Eye (tissue), 1 donor: ENCODE measurements around the gene MBOAT1.
A peak's percentile ranks its signal among the peaks of the same experiment; 100 is the strongest.

Experiments used
- DNase-seq: peaks from one replicate; pipeline ENCODE4 v3.0.0-alpha.2; 2015

The MBOAT1 gene

DNA sequence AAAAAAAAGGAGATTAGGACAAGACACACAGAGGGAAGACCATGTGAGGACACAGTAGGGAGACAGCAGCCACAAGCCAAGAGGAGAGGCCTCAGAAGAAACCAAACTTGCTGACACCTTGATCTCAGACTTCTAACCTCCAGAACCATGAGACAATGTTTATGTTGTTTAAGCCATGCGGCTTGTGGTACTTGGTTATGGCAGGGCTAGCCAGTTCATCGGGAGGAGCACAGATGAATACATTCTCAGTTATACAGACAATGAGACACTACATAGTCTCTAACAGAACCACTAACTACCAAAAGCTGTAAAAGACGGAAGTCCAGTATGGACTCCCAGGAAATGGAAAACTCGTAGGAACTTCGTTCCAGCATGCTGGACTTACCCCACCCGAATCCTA lies 116.8 kb downstream of the MBOAT1 start:
- DNase-seq: no peak

DNA sequence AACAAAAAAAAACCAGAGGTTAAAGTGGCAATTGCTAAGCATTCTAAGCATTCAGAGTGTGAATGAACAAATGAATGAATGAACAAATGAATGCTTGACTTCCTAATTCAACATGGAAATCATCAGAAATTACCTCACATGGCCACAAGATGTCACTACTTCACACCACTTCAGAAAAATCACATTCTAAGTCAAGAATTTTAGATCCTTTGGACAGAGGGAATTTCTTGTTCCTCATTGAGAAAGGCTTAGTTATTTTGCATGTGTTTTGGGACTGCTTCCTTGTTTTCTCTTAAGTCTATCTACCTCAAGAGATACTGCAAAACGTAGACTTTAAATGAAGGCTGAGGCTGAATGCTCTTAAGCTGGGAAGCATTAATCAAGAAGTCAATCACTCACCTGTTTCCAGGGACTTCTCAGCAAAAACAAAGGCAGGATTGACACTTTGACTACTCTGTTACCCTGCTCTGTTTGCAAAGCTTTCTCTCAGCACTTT lies 120.2 kb downstream of the MBOAT1 start:
- peak; percentile 82 for DNase-seq

DNA sequence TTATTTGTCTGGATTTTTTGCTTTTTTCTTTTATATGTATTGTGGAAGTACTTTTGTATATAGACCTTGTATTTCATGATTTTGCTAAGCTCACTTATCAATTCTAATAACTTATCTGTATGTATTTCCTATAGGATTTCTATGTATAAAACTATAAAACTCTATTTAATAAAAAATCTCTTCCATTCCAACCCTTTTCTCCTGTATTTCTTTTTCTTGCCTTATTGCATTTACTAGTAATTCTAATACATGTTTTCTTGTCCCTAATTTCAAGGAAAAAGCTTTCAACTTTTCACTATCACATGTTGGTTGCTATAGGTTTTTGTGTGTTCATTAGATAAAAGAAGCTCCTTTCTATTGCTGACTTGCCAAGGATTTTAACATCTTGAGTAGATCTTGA lies 125.3 kb downstream of the MBOAT1 start:
- DNase-seq: no peak

DNA sequence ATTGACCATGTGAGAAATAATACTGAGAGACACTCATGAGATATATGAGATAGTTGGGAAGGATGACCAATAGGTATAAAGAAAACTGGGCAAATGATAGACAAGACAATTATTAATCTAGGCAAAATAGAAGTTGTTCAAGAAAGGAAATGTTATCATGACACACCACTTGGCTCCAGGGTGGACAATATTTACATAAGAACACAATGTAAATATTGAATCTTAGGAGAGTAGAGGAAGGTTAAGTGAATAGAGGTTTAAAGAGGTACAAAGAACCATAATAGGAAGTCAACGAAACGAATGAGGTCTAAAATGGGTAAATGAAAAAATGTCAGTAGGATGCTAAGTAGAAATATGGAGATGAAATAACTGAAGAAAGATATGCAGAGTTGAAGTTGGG lies 126.5 kb downstream of the MBOAT1 start:
- DNase-seq: no peak

DNA sequence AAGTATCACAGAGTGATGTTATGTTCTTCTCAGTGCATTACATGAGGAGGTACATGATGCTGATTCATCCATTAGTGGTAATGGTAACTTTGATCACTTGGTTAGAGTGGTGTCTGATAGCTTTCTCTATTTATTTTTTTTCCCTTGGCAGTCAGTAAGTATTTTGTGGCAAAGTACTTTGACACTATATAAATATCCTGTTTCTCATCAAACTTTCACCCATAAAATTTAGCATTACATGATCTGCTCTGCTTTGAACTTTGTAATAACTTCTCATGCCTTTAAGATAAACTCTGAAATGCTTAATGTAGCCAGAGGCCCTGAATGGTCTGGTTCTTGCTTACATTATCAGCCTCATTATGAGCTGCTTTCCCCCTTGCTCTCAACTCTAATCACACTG lies 127.9 kb downstream of the MBOAT1 start:
- DNase-seq: no peak

DNA sequence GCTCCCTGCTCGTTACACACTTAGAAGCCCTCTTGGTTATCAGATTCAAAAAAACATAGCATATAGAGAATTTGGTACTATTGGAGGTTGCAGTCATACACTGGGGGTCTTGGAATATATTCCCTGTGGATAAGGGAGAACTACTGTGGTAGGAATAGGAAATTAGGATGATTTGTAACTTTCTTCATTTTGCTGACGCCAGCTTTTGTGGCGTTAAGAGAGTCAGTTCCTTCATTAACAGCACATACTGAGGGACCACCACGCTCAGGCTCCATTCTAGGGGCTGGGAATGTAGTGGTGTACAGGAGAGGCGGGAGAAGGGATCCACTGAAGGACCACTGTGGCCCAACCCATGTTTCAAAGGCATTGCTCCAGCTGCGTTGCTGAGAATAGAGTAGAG lies 140.3 kb downstream of the MBOAT1 start:
- DNase-seq: no peak

DNA sequence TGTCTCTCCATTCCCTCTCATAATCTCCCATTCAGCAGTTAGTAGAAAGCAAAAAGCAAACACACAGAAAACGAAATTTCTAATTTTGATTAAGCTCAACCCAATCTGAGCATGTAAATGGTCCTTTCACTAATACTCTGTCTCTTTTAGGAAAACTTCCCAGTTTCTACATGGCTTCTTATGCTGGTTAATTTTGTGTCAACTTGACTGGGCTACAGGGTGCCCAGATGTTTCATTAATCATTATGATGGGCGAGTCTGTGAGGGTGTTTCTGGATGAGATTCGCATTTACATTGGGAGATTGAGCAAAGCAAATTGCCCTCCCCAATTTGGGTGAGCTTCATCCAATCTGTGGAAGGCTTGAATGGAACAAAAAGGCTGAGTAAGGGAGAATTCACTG lies 142.2 kb downstream of the MBOAT1 start:
- DNase-seq: no peak

DNA sequence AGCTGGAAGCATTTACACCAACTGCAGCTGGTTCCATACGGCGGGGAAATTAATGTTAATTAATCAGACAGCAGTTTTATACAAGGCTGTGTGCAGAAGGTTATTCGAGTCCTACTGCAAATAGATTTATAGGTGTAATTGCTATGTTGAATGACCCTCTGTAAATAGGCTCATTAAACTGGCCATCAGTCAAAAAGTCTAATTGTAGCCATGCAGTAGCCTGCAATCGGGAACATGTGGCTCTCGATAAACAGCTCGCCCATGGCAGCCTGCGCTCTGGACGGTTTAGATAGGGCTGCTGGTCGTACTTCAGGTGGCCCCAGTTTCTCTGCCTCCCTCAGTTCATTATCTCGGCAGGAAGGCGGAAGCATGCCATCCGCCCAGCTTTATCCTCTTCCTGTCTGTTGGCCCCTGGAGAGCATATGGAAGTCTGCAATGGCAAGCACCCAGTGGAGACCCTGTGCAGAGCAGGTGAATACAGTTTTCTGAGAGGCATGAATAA lies 143.2 kb downstream of the MBOAT1 start:
- DNase-seq: no peak

DNA sequence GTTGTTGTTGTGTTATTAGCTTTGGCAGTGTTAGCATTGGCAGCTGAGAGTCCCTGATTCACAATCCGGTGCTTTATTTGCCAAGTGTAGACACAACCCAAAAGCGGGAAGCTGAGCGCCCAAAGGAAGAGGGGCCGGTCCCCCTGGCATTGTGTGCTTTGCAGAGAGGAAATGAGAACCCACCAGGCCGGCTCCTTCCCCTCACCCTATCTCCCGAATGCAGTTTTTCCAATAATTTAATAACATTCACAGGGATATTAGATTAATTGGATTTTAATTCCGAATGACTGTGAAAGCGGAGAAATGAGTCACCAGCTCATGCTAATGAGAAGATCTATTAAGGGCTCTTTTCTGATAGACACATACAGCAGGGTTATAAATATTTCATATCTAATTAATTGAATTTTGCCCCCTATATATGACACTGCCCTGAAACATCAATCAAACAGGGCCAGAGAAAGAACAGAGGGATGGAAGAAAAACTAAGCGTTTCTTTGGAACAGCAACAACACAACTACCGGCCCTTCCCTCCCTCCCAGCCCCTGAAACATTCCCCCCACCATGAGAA lies 143.8 kb downstream of the MBOAT1 start:
- DNase-seq: no peak

DNA sequence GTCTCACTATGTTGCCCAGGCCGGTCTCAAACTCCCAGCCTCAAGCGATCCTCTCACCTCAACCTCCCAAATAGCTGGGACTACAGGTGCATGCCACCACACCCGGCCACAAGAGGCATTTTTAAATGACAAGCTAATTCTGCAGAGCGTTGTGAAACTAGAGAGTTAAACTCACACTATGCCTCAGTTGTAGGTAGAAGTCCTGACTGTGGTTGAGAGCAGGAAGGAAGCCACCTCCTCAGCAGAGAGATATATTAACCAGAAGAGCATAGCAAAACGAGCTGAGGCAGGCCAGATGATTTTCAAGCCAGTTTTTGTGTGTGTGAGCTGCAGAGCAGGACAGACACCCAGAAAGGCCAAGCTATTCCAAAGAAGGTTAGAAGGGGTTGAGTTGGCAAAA lies 150.3 kb downstream of the MBOAT1 start:
- DNase-seq: no peak

DNA sequence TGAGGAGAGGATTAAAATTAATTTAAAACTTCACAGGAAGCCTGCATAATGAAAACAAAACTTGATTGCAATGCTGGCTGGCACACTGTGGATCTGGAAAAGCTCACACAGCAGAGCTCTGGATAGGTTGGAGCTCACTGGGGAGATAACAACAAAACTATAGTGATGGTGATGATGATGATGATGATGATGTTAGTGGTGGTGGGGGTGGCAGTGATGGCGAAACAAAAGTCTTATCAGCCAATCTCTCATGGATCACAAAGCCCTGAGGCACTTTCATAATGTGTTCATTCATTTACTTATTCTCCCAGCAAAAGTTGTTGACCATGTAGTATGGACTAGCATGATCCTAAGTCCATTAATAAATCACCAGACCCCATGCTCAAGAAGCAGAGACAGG lies 152.0 kb downstream of the MBOAT1 start:
- no peak for DNase-seq

DNA sequence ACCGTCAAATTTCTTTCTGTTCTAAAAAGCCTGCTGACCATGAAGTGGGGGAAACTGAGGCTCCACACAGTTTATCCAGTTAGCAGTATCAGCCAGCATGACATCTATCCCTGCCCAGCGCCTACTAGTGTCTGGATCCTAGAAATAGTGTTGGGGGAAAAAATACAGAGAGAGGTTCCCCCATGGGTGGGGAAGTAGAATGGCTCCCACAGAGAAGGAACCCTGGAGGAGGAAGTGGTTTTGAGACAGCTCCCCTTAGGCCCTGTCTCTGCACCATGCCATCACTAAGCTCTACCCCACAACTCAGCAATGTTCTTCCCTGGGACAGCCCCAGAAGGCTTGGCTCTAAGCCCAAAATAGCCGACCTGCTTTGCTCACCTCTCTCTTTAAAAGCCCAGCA lies 153.4 kb downstream of the MBOAT1 start:
- DNase-seq: no peak

DNA sequence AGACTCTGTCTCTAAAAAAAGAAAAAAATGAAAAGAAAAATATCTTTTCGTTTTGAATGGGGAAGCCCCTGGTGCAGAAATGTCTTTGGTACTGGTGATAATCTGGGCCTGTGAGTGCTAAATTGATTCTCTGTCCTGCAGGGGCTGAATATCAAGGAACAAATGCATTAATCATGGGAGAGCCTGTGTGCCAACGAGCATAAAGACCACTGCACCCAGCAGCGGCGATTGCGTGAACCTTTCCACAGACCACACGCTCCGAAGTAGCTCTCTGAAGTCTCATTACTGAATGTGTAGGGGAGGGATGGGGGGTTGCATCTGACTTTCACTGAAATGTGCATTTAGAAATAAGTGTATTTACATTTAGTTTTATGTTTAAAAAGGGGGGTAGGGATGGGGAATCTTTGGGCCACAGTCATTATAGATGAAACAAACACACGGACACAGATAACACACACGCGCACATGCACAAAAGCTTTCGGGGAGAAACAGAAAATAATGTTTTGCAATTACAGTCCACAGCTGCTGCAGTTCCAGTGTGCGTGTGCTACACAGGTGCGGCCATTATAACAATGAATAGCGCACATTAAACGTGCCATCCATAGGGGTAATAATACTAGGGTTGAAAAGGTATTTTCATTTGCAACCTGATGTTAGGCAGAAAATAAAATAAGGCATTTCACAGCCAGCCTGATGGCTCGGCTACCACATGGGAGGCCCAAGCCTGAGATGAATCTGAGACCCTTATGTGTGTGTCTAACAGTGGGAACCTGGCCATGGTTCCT lies 154.0 kb downstream of the MBOAT1 start:
- no peak for DNase-seq

DNA sequence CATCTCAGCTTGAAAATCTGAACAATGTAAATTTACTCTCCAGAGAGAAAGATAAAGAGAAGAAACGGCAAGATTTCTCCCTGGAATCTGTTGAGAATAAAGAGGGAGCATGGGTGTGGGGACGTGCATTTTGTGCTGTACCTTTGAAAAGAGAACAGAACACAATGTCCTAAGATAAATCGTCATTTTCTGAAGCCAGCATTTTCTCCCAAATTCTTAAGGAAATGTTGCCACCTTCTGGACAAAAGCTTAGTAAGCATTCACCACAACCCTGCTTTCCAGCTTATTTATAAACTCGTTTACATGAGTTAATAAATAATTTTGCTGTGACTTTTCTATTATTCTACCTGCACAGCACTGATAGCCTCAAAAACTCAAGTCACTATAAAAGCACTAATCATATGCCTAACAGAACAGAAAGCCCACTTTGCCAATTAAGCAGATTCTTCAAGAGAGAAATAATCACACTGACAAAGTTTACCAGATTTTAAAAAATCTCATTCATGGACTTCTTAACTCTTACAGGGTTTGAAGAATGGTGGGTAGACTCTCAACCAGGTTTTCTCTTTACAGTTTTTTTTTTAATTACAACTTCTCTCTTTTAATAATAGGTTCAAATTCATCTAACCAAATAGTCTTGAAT lies 155.8 kb downstream of the MBOAT1 start:
- DNase-seq: peak; percentile 90

DNA sequence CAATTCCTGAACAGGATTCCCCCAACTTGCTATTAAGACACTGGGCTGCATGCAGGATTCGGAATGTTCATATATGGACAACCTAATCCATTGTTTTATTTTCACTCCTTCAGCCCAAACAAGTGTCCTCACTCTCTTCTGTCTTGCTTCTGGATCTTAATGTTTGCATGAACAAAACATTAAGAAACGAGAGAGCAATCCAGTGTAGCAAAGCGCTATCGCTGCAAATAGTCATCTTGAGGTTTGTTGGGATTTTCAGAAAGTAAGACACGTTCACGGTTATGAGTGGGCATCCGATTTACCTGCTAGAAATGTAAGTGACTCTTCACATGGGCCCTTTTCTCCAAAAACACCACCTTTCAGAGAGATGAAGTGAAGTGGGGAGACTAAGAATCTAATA lies 156.4 kb downstream of the MBOAT1 start:
- peak; percentile 17 for DNase-seq
